DMS114 treated with DMSO at 0.1 percent for 48 hours (cell line): ENCODE data around the gene CENPX.

ENCODE experiments used
- DNase-seq: peaks from one replicate; lab custom pipeline; 2025; ENCODE audit not compliant: unreplicated experiment; lab: John Stamatoyannopoulos, UW

Gene CENPX

DNA sequence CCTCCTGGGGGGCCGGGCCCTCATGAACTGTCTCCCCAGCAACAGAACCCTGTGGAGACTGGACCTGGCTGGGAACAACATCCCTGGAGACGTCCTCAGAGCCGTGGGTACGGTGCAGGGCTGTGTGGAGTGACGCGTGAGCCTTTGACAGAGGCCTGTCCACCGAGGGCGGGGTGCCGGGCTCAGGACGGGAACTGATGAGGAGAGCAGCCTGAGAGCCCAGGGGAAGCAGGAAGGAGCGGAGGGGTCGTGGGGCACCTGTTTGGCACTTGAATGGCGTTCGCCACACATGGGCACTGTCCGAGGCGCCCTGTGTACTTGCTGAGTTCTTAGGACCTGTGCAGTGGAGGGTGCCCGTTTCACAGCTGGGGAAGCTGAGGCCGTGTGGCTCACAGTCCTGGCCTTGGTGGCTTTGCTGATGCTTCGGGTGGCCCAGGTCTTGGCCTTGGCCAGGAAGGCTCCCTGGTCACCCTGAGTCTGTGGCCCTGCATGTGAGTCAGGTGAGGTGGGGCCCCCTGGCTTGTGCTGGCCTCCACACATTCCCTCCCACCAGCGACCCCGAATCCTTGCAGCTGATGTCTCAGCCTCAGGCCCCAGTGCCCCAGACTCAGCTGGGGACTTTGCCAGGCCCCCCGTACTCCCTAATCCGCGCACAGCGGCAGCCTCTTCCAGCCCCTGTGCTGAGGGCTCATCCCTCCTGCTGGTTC is 2.9 kb upstream of the CENPX start:
- DNase-seq: no peak

DNA sequence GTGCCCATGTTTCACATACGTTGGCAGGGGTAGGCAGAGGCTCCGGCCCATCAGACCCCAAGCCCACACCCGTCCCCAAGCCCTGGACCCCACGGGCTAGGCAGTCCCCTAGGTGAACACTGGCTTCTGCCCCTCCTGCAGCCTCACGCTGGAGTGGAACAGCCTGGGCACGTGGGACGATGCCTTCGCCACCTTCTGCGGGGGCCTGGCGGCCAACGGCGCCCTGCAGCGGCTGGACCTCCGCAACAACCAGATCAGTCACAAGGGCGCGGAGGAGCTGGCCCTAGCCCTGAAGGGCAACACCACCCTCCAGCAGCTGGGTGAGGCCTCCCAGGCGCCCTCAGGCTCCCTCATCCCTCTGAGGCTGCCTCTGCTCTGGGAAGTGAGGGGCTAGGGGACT is 2.2 kb upstream of the CENPX start:
- no peak for DNase-seq

- no peak for DNase-seq
Measured at GRCh38 chr17:82023447-82024241, 966 bp upstream of the CENPX start.

DNA sequence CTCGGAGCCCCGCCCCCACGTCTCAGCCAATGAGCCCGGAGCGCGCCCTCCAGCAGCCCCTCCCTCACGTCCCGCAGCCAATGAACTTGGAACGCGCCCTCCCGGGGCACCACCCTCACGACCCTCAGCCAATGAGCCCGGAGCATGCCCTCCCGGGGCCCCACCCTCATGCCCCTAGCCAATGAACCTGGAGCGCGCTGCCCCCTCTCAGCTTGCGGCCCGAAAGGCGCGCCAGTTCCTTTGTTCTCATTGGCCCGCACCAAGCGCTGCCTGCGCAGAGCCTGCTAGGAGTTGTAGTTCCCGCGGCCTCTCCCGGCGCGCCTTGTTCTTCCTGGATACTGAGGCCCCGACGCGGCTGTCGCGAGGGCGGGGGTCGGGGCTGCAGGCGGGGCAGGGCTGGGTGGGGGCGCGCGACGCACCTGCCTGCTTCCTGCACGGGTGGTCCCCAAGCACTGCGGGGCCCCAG is 336 bp upstream of the CENPX start, which contains the start of gene LRRC45:
Gene LRRC45, plus strand, starts transcription at position 325 of the 466 bp plus-strand sequence. CDS start 339 bp downstream, outside the sequence.
- peak; percentile 98 for DNase-seq

- DNase-seq: no peak
Measured at GRCh38 chr17:82021900-82022309, 773 bp downstream of the CENPX start.

DNA sequence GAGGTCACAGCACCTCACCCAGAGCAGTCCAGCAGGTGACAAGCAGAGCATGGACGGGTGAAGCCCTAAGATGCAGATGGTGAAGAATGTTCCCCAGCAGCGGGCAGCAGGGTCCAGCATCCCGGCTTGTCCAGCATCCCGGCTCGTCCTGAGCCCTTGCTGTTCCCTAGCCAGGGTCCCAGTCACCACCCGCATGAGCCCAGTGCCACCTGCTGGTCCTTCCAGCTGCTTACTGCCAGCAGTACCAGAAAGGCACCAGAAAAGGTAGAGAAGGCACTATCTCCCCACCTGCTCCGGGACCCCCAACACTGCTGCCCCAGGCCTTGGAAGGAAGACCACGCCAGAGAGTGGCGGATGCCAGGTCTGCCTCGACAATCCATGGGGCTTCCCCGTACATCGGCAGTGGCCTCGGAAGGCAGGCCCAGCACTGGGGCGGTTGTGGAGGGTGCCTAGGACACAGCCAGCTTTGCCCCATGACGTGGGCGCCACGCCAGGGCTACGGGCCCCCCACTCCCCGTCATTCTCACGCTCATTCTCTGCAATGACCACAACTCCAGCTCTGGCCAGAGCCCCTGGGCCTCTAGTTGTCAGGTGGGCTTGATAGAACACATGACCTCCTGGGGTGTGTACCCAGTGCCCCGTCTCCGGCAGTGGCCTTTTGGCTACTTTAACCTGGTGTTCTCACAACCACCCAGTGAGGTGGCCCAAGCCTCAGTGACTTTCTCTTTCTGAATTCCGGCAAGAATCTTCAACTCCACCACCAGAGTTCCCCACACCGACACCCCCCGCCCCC is 1.4 kb downstream of the CENPX start:
- peak; percentile 23 for DNase-seq

DNA sequence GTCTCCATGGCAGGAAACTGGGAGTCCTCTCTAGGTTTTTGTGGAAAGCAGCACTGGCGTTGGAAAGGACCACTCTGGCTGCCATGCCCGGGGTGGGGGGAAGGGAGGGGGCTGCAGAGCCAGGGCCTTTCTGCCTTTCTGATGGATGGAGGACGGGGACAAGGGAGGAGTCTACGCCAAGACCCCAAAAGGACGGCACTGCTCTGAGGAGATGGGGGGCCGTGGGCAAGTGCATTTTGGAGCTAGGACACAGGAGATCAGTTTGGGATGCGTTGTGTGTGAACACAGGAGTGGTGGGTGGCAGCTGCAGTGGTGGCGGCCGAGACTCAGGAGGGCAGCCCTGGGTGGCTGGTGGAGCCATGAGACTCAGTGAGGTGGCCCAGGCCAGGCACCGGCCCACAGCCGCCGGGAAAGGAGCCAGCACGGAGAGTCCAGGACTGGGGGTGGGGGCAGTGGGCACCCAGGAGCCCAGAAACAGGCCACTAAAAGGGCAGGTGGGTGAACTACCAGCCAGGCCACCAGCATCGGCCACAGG is 2.0 kb downstream of the CENPX start:
- no peak for DNase-seq

GRCh38 chr17:82019690-82020571 is 2.7 kb downstream of the CENPX start:
- DNase-seq: no peak

DNA sequence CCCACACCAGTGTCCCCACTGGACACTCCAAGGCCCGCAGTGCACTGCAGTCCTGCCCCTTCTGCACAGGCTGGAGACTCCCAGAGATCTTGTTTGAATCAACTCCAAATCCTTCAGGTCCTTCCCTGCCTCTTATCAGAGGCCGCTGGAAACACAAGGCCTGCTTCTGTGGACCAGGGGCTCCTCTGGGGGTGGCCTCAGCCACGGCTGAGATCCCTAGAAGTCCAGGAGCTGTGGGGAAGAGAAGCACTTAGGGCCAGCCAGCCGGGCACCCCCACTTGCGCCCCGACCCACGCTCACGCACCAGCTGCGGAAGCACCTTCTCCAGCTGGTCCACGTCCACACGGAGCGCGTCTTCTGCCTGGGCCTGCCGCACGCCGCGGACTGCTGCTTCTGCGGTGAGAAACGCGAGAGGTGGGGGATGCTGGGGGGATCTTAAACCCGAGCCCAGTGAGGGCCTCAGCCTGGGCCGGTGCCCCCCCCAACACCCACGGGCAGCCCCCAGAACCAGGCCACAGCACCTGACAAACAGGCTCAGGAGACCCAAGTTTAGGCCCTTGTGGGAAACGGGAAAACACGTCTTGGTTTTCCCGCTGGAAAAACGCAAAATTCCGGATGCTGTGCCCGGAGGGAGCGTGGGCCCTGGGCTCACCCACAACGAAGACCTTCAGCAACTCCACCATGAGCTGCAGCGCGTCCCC is 3.5 kb downstream of the CENPX start:
- no peak for DNase-seq

DNA sequence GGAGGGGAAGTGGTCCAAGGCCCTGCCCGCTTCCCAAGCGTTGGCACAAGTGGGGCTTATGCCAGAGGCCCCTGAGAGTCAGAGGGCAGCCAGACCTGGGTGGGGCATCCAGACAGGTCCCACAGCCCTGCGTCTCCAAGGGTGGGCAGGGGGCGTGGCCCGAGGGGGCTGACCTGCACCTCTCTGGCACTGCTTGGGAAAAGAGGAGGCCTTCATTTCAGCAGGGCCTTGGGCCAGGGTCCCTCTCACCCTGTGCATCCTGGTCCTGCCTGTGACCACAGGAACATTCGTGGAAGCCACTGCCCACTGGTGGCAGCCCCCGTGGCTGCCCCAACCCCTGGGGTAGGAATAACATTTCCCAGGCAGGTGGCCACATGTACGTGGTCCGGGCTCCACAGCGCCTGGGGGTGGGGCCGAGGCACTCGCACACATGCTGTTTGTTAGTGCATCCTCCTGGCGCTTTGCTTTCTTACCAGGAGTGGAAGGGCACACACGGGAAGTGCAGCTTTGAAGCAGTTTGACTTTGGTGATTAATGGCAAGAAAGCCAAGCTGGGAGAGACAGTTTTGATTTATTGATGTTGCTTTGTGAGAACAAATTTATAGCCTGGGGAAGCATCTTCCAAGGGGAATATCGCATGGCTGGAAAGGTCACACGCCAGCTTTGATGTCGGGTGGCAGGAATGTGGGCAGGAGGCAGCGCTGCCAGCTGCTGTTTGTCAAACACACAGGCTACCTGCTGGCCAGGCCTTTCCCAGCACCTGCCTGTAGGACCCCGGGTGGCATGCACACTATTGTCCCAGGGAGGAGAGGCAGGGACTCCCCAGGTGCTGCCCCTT is 4.3 kb downstream of the CENPX start:
- DNase-seq: no peak

GRCh38 chr17:82017612-82018151 is 5.0 kb downstream of the CENPX start:
- no peak for DNase-seq

- no peak for DNase-seq
Measured at GRCh38 chr17:82016875-82017459, 5.7 kb downstream of the CENPX start.

GRCh38 chr17:82016061-82016874 is 6.4 kb downstream of the CENPX start:
- DNase-seq: no peak

DNA sequence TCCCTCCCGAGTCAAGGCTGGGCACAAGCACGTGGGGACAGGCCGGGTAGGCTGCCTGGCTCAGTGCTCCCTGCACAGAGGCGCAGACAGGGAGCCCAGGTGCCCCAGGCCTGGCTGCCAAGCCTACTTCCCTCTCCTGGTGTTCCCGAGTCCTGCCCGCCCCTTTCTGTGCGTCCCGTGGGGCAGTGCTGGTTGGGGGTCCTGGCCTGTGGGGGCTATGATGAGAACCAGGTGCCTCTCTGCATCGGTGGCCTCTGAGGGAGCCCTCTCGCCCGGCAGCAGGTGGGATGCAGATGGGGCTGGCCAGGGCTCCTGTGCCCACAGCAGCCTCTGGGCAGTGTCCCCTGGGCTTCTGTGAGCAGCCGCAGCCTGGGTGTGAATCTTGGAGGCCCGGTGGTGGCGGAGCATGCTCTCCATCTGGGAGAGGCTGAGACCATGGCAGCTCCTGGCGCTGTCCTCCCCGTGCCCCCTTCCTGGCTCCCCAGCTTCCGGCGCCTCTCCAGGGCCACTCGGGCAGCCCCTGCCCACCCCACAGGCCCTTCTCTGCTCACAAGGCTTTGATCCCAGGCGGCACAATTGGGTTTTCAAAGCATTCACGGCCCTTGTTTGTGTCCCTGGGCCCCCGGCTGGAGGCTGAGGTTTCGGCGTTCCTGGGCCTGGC is 7.2 kb downstream of the CENPX start:
- no peak for DNase-seq

DNA sequence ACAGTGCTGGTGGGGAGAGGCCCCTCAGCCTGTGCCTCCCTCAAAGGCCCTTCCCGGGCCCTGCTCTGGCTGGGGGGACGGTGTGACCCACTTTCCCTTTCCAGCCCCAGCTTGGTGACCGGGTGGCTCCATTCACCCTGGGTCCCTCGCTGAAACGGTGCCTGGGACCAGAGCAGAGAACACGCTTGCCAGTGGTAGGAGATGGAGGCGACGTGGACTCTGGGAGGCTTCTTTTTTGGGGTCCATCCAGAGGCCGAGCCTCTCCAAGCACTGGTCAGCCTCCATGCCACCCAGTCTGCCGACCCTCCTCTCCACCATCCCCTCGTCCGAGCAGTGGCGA is 7.7 kb downstream of the CENPX start:
- DNase-seq: no peak

DNA sequence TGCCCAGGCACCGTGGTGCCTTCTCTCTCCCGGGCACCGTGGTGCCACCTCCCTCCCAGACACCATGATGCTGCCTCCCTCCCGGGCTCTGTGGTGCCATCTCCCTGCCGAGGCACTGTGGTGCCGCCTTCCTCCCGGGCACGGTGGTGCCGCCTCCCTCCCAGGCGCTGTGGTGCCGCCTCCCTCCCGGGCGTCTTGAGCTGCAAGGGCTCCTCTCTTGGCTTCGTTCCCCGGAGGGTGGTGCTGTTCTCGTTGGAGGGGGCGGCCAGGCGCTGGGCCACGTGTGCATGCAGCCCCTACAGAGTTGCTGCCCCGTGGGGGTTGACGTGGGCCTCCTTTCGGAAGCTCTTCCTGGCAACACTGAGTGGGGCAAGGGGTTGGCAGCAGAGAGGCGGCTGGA is 8.2 kb downstream of the CENPX start:
- no peak for DNase-seq

- DNase-seq: no peak
Measured at GRCh38 chr17:82013772-82014321, 8.8 kb downstream of the CENPX start.
